Testis (tissue), 3 donors: ENCODE data around the gene CCBE1. TPM values are rescaled to one million over a fixed set of nuclear protein-coding genes. Genes with fewer than 3 reads are reported as not detected.
A peak's percentile ranks its signal among the peaks of the same experiment; 100 is the strongest.

Experiments
- DNase-seq: peaks from one replicate; pipeline ENCODE4 v3.0.0-alpha.2; 2019
- H3K27ac ChIP-seq, 2 donors: fragments of 200-600 bp; sonication (generic); one replicate each; pipeline ENCODE4 v1.5.1; 2019
- H3K27me3 ChIP-seq: fragments of 200-600 bp; sonication (generic); one replicate; pipeline ENCODE4 v1.5.1; 2019
- H3K36me3 ChIP-seq: fragments of 200-600 bp; sonication (generic); one replicate; pipeline ENCODE4 v1.5.1; 2017; ENCODE audit warnings: low read depth; ENCODE audit errors: missing control alignments
- H3K4me1 ChIP-seq: fragments of 200-600 bp; sonication (generic); one replicate; pipeline ENCODE4 v1.5.1; 2019
- H3K4me3 ChIP-seq, 2 donors: fragments of 200-600 bp; sonication (generic); one replicate each; pipeline ENCODE4 v1.5.1; 2017 to 2019
- H3K9me3 ChIP-seq: fragments of 200-600 bp; sonication (generic); one replicate; pipeline ENCODE4 v1.5.1; 2017
- CTCF ChIP-seq, 3 experiments: fragments of 450-650 bp in 2 of 3; fragments of 200-600 bp in 1 of 3; sonication (generic) in 1 of 3; IDR thresholded peaks; one replicate each; pipeline ENCODE4 v1.5.1; 2016 to 2019; ENCODE audit warnings: antibody characterized with exemption in 3 of 3, mild to moderate bottlenecking in 2 of 3, moderate library complexity in 1 of 3
- POLR2A ChIP-seq: fragments of 450-650 bp; IDR thresholded peaks from one replicate; pipeline ENCODE4 v1.6.1; 2017; ENCODE audit warnings: antibody characterized with exemption, mild to moderate bottlenecking, moderate library complexity
- WGBS, 2 donors: methylation state at CpG; one replicate each; pipeline ENCODE4 v1.1.5; 2018; 5-methylcytosine and 5-hydroxymethylcytosine counted together
- intact Hi-C: fragments of 100-400 bp; cut with DNase I; formaldehyde crosslinking; loops from one replicate; pipeline ENCODE4 v1.15.1; 2023; ENCODE audit warnings: low total_unique reads
- polyA plus RNA-seq: library from polyadenylated mRNA; stranded (reverse); fragments of 350-450 nt; fragmentation: Illumina TruSeq; extraction: RNeasy Lipid Tissue Mini Kit (QIAGEN cat#74804); gene quantifications from one replicate; pipeline ENCODE4 v1.2.3, GENCODE V29; 2014; ENCODE audit warnings: low read depth, low replicate concordance; ENCODE audit not compliant: insufficient read depth
- total RNA-seq, 2 donors: library from RNA; depleted of rRNA; stranded (reverse); fragments of >200 nt; gene quantifications; one replicate each; pipeline ENCODE4 v1.2.3, GENCODE V29; 2016

The CCBE1 gene
- total and polyA plus RNA-seq, 3 donors from 2014 or later: 1.8 to 2.6 (median 1.9) TPM

GRCh38 chr18:59416818-59417217 is 280.4 kb downstream of the CCBE1 start:
- no peak overlapping the region for H3K4me3 ChIP-seq
- no peaks in the 10 kb centered on the region for H3K27me3 ChIP-seq

GRCh38 chr18:59414111-59414653 is 283.0 kb downstream of the CCBE1 start:
- Histone ChIP-seq H3K27ac (no peak overlapping the region), H3K4me3 (no peak overlapping the region), H3K9me3 (no peaks in the 10 kb centered on the region), H3K27me3 (no peaks in the 10 kb centered on the region), H3K36me3 (no peaks in the 10 kb centered on the region), H3K4me1 (no peaks in the 10 kb centered on the region)
- intact Hi-C loops: no loop called here
- WGBS, 2 donors: 74 to 89% methylated on average over 8 of the region's 8 CpGs
- no peak for DNase-seq
- no peak for TF ChIP-seq CTCF (IDR thresholded peaks at IDR 0.05)
- TF ChIP-seq POLR2A: no peak

More at GRCh38 chr18:59416818-59417217, 280.4 kb downstream of the CCBE1 start:
- H3K27ac ChIP-seq: no peak overlapping the region
- no peaks in the 10 kb centered on the region for H3K36me3 ChIP-seq
- DNase-seq: no peak
- H3K9me3 ChIP-seq: no peaks in the 10 kb centered on the region
- 88 to 90% methylated on average over 1 of the region's 1 CpG for WGBS, 2 donors
- no peaks in the 10 kb centered on the region for H3K4me1 ChIP-seq
- TF ChIP-seq POLR2A (no peak), CTCF (IDR thresholded peaks at IDR 0.05) (no peak)
- intact Hi-C loops: no loop called here

- TF ChIP-seq POLR2A (no peak), CTCF (IDR thresholded peaks at IDR 0.05) (peak; percentile 63 to 86 (median 84))
- no peaks in the 10 kb centered on the region for H3K4me1 ChIP-seq
- no peak overlapping the region for H3K27ac ChIP-seq
- no peaks in the 10 kb centered on the region for H3K27me3 ChIP-seq
- 34 to 40% methylated on average over 11 to 13 of the region's 13 CpGs for WGBS, 2 donors
- DNase-seq: peak; percentile 88
- H3K36me3 ChIP-seq: no peaks in the 10 kb centered on the region
- H3K4me3 ChIP-seq: no peak overlapping the region
- H3K9me3 ChIP-seq: no peaks in the 10 kb centered on the region
- intact Hi-C loops: loop anchor here (10.0 kb wide), 1 partner anchor 98 kb away; no protein-coding TSS in a partner anchor
Observed at GRCh38 chr18:59402432-59403090, 294.7 kb downstream of the CCBE1 start.

- Histone ChIP-seq H3K4me1 (no peaks in the 10 kb centered on the region), H3K36me3 (no peaks in the 10 kb centered on the region), H3K27ac (no peak overlapping the region), H3K4me3 (no peak overlapping the region), H3K27me3 (no peaks in the 10 kb centered on the region), H3K9me3 (no peaks in the 10 kb centered on the region)
- 91 to 94% methylated on average over 6 of the region's 6 CpGs for WGBS, 2 donors
- intact Hi-C loops: loop anchor here (10.0 kb wide), 1 partner anchor 96 kb away; no protein-coding TSS in a partner anchor
- no peak for TF ChIP-seq POLR2A
- no peak for TF ChIP-seq CTCF (IDR thresholded peaks at IDR 0.05)
- no peak for DNase-seq
Observed at GRCh38 chr18:59400407-59400806, 296.8 kb downstream of the CCBE1 start.
